ENCODE measurements around the gene TSEN54. TPM values are rescaled to one million over a fixed set of nuclear protein-coding genes. Genes with fewer than 3 reads are reported as not detected.
"Not testable (repeated sequence)": the region's sequence is repeated elsewhere in the genome, so short reads cannot be mapped to it uniquely, and the experiment has no call there.

TSEN54 gene
- 19.4 TPM for polyA plus RNA-seq (ENCODE audit: insufficient read length)

GRCh38 chr17:75516255-75516618 lies at the start of gene TSEN54:
Gene TSEN54 (plus strand): TSS chr17:75516528. CDS start chr17:75516561, 33 bp downstream.
- DNase-seq (ENCODE audit: low read depth): peak; percentile 49

- no peak for DNase-seq (ENCODE audit: low read depth)
These were observed 48.0 kb upstream of the TSEN54 start for GRCh38 chr17:75468291-75468754.

- DNase-seq (ENCODE audit: low read depth): no peak
These were observed 47.5 kb upstream of the TSEN54 start for GRCh38 chr17:75468779-75469373.

GRCh38 chr17:75471207-75471606 lies 45.1 kb upstream of the TSEN54 start:
- DNase-seq (ENCODE audit: low read depth): no peak

- no peak for DNase-seq (ENCODE audit: low read depth)
These were observed 44.2 kb upstream of the TSEN54 start for GRCh38 chr17:75472119-75472518.

GRCh38 chr17:75473246-75473645 lies 43.1 kb upstream of the TSEN54 start:
- DNase-seq (ENCODE audit: low read depth): no peak

GRCh38 chr17:75474736-75475135 lies 41.6 kb upstream of the TSEN54 start:
- DNase-seq (ENCODE audit: low read depth): no peak

GRCh38 chr17:75475144-75475835 lies 41.0 kb upstream of the TSEN54 start:
- no peak for DNase-seq (ENCODE audit: low read depth)

- no peak for DNase-seq (ENCODE audit: low read depth)
These were observed 40.5 kb upstream of the TSEN54 start for GRCh38 chr17:75475851-75476250.

GRCh38 chr17:75476271-75476671 lies 40.1 kb upstream of the TSEN54 start:
- no peak for DNase-seq (ENCODE audit: low read depth)

- no peak for DNase-seq (ENCODE audit: low read depth)
These were observed 39.4 kb upstream of the TSEN54 start for GRCh38 chr17:75476752-75477489.

GRCh38 chr17:75477490-75477862 lies 38.9 kb upstream of the TSEN54 start:
- DNase-seq (ENCODE audit: low read depth): not testable (repeated sequence)

GRCh38 chr17:75478508-75478907 lies 37.8 kb upstream of the TSEN54 start:
- no peak for DNase-seq (ENCODE audit: low read depth)

- DNase-seq (ENCODE audit: low read depth): no peak
These were observed 36.0 kb upstream of the TSEN54 start for GRCh38 chr17:75480281-75480680.

- no peak for DNase-seq (ENCODE audit: low read depth)
These were observed 34.9 kb upstream of the TSEN54 start for GRCh38 chr17:75481194-75482068.

- DNase-seq (ENCODE audit: low read depth): no peak
These were observed 34.0 kb upstream of the TSEN54 start for GRCh38 chr17:75482098-75482942.

- no peak for DNase-seq (ENCODE audit: low read depth)
These were observed 30.6 kb upstream of the TSEN54 start for GRCh38 chr17:75485688-75486087.

- DNase-seq (ENCODE audit: low read depth): no peak
These were observed 30.2 kb upstream of the TSEN54 start for GRCh38 chr17:75486151-75486550.

GRCh38 chr17:75486951-75487350 lies 29.4 kb upstream of the TSEN54 start:
- no peak for DNase-seq (ENCODE audit: low read depth)

GRCh38 chr17:75487351-75488070 lies 28.8 kb upstream of the TSEN54 start:
- no peak for DNase-seq (ENCODE audit: low read depth)
